ENCODE results near the gene IYD.
"Not testable (repeated sequence)": the region's sequence is repeated elsewhere in the genome, so short reads cannot be mapped to it uniquely, and the experiment has no call there.

Gene IYD

GRCh38 chr6:150430815-150431214, 62.0 kb downstream of the IYD start:
- DNase-seq (ENCODE audit: low read depth in 2 of 2) = no peak

DNA sequence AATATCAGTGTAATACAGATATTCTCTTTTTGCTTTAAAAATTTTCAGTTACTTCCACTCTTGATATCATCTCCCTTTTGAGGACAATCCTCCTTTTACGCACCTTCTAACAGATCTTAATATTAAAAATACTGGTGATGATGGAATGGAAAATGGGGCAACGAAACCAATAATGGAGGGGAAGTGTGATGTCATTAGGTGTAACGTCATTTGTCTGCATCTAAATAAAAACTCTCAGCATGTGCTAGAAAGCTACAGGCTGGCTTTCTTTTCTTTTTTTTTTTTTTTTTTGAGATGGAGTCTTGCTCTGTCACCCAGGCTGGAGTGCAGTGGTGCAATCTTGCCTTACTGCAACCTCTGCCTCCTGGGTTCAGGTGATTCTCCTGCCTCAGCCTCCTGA, 66.5 kb downstream of the IYD start:
- DNase-seq (ENCODE audit: low read depth in 2 of 2) = no peak

- no peak for DNase-seq (ENCODE audit: low read depth in 2 of 2)
Measured at GRCh38 chr6:150435832-150436231, 67.0 kb downstream of the IYD start.

DNA sequence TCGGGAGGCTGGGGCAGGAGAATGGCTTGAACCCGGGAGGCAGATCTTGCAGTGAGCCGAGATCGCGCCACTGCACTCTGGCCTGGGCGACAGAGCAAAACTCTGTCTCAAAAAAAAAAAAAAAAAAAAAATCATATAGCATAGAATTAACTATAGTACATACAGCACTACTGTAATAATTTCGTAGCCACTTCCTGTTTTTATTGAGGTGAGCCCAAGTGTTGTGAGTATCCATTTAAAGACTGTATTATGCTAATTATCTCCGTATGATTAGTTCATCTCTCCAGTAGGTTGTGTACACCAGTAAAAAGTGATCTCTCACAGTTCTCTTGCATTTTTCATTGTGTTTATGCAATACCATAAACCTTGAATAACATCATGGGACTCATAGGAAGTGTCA, 70.6 kb downstream of the IYD start:
- no peak for DNase-seq (ENCODE audit: low read depth in 2 of 2)

DNA sequence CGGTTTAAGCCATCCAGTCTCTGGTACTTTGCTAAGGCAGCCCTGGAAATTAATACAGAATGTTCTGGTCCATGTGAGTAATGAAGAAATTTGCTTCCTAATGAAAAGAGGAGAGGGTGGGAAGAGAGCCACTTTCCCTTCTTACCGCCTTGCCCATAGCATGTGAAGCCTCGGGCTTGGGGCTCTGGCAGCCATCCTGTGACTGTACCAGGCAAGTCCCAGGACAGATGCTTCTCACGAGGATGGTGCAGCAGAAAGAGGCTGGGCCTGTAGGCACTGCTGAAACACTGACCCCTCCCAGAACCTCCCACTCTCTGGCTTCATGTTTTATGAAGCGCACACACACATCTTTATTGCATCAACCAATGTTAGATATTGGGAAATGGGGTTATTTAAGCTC, 74.8 kb downstream of the IYD start:
- no peak for DNase-seq (ENCODE audit: low read depth in 2 of 2)

DNA sequence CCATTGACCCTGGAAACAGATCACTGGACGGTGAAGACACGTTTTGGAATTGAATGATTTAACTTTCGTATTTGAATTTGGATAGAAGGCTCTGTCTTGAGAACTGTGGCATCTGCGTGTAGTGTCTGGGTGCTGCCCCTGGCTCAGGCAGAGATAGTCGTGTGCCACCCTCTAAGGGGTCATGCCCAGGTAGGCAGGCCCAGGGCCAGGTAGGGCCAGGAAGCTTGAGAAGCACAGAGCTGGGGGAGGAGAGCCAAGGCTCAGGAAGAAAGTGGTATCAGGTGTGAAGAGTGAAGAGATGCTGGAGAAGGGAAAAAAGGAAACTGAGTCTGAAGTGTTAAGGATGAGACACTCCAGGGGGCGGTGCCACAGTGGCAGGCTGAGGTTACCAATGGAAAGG, 75.5 kb downstream of the IYD start:
- no peak for DNase-seq (ENCODE audit: low read depth in 2 of 2)

DNA sequence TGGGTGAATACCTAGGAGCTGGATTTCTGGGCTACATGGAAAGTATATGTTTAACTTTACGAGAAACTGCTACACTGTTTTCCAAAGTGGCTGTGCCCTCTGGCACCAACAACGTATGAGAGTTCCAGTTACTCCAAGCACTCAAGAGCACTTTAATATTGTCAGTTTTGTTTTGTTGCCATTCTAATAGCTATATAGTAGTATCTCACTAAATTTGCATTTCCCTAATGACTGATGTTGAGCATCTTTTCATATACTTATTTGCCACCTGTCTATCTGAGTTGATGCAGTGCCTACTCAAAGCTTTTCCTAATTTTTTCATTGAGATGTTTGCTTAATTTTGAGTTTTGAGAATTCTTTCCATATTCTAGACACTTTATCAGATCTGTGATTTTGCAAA, 76.7 kb downstream of the IYD start:
- DNase-seq (ENCODE audit: low read depth in 2 of 2) = no peak

- no peak for DNase-seq (ENCODE audit: low read depth in 2 of 2)
Measured at GRCh38 chr6:150448221-150448620, 79.4 kb downstream of the IYD start.

- DNase-seq (ENCODE audit: low read depth in 2 of 2) = not testable (repeated sequence)
Measured at GRCh38 chr6:150449055-150449454, 80.2 kb downstream of the IYD start.

- no peak for DNase-seq (ENCODE audit: low read depth in 2 of 2)
Measured at GRCh38 chr6:150450918-150451317, 82.1 kb downstream of the IYD start.

- no peak for DNase-seq (ENCODE audit: low read depth in 2 of 2)
Measured at GRCh38 chr6:150451807-150452427, 83.1 kb downstream of the IYD start.

DNA sequence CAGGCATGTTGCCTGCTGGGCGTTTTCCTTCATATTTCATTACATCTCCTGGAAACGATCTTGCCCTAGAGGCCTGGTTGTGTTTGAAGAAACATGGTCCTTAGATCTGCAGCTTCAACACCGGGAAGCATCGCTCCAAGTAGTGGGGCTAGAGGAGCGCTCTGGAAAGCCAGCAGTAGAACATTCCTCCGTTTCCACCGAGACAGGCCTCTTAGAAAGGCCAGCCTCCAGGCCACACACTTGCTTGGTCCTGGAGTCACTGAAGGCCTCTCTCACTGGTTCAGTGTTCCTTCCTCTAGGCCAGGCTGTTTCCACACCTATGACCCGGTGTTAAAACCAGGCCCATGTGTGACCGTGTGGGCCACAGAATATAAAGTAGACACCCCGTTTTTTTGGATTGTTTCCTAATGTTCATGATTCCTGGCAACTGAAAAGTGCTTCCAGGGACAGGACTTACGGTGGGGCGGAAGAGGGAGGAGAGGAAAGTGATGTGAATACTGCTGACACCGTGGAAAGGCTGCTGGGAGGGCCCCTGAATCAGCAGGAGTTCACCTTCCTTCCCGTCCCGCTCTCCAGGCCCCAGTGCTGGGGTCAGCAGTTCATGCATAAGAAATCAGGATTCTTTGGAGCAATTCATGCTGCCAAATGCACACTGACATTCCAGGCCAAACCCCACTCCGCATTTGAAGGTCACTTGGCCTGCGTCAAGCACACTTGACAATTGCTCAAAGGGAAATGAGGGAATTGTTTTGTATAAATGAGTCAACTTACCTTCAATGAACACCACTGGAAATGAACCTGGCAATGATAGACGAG, 83.8 kb downstream of the IYD start:
- DNase-seq (ENCODE audit: low read depth in 2 of 2) = no peak

DNA sequence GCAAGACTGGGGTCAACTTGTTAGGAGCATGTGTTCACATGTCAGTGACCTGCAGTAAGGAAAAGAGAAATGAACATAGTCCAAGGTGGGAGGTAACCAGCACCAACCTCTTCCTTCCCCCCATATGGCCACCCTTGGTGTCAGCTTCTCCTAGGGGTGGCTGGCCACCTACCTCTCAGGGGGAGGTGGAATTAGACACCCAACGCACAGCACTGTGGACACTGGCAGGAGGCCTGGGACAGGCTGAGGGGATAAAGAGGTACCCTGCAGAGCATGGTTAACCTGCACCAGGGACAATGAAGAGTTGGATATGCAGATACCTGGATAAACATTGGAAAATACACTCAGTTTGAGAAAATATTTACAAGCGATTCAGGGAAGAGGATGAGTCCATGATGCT, 84.5 kb downstream of the IYD start:
- DNase-seq (ENCODE audit: low read depth in 2 of 2) = no peak
